Fibroblast of lung (primary cell): ENCODE results near the gene SMOC2. TPM values are rescaled to one million over a fixed set of nuclear protein-coding genes. Genes with fewer than 3 reads are reported as not detected.

ENCODE experiments used
- DNase-seq, 2 donors: peaks; one replicate each; pipeline versions ENCODE4 v3.0.0 to v3.0.0-alpha.2; 2010; ENCODE audit warnings: low read depth in 2 of 2
- H2AFZ ChIP-seq: 2 replicates; pipeline ENCODE4 v1.5.1; 2012; ENCODE audit warnings: low read length, control low read depth, inconsistent platforms
- H3K27ac ChIP-seq: 2 replicates; pipeline ENCODE4 v1.5.1; 2011; ENCODE audit warnings: low read length, control low read depth; ENCODE audit not compliant: insufficient read depth
- H3K27me3 ChIP-seq: 2 replicates; pipeline ENCODE4 v1.5.1; 2011; ENCODE audit warnings: mild to moderate bottlenecking, low read length; ENCODE audit not compliant: control insufficient read depth, insufficient read depth
- H3K36me3 ChIP-seq: 2 replicates; pipeline ENCODE4 v1.5.1; 2011; ENCODE audit warnings: low read length; ENCODE audit not compliant: control insufficient read depth, insufficient read depth
- H3K4me1 ChIP-seq: 2 replicates; pipeline ENCODE4 v1.5.1; 2011; ENCODE audit warnings: low read length; ENCODE audit not compliant: control insufficient read depth, insufficient read depth; ENCODE audit errors: extremely low read depth
- H3K4me2 ChIP-seq: 2 replicates; pipeline ENCODE4 v1.5.1; 2011; ENCODE audit warnings: low read length, control low read depth; ENCODE audit not compliant: insufficient read depth; ENCODE audit errors: extremely low read depth
- H3K4me3 ChIP-seq, 4 experiments: fragments of 200-600 bp in 1 of 4; sonication (generic) in 1 of 4; replicated peaks in 1 of 4; 2 replicates each; pipeline ENCODE4 v1.5.1; 2011 to 2016; ENCODE audit warnings: low read length in 4 of 4, low read depth in 3 of 4, mild to moderate bottlenecking in 3 of 4, control low read depth in 2 of 4, inconsistent platforms in 1 of 4, mixed read lengths in 1 of 4; ENCODE audit not compliant: insufficient read depth in 1 of 4; ENCODE audit errors: control extremely low read depth in 1 of 4
- H3K79me2 ChIP-seq: 2 replicates; pipeline ENCODE4 v1.5.1; 2012; ENCODE audit warnings: mild to moderate bottlenecking, low read length, inconsistent platforms; ENCODE audit not compliant: control insufficient read depth, insufficient read depth
- H3K9ac ChIP-seq: 2 replicates; pipeline ENCODE4 v1.5.1; 2011; ENCODE audit warnings: mild to moderate bottlenecking, low read length, control low read depth; ENCODE audit not compliant: insufficient read depth
- H3K9me3 ChIP-seq: 2 replicates; pipeline ENCODE4 v1.5.1; 2012; ENCODE audit warnings: low read depth, low read length; ENCODE audit not compliant: control insufficient read depth, insufficient read depth
- H4K20me1 ChIP-seq: 2 replicates; pipeline ENCODE4 v1.5.1; 2011; ENCODE audit warnings: low read length; ENCODE audit not compliant: control insufficient read depth, insufficient read depth; ENCODE audit errors: extremely low read depth
- CTCF ChIP-seq, 2 donors: IDR thresholded peaks in 1 of 2; conservative IDR thresholded peaks in 1 of 2; 1 replicate in 1 of 2; 2 replicates in 1 of 2; pipeline ENCODE4 v1.5.1; 2011 to 2012; ENCODE audit warnings: low read length in 2 of 2, control low read depth in 1 of 2, inconsistent platforms in 1 of 2, low read depth in 1 of 2, mild to moderate bottlenecking in 1 of 2
- EZH2 ChIP-seq: IDR thresholded peaks from 2 replicates; pipeline ENCODE4 v1.5.1; 2012; ENCODE audit warnings: low read length, control low read depth, mild to moderate bottlenecking; ENCODE audit errors: missing control alignments
- polyA plus RNA-seq, 2 donors: library from polyadenylated mRNA; depleted of rRNA in 1 of 2; stranded (reverse) in 1 of 2; unstranded in 1 of 2; fragments of >200 nt; gene quantifications; 2 replicates each; pipeline ENCODE4 v1.2.1, GENCODE V29; 2011 to 2012; ENCODE audit warnings: missing spikeins in 1 of 2
- total RNA-seq: library from RNA; depleted of rRNA; stranded (reverse); fragments of >200 nt; gene quantifications from 2 replicates; pipeline ENCODE4 v1.2.1, GENCODE V29; 2014

SMOC2 gene
- total and polyA plus RNA-seq, 2 donors (not counting 1 experiment from before 2014, with no cell fraction given), result not detected

DNA sequence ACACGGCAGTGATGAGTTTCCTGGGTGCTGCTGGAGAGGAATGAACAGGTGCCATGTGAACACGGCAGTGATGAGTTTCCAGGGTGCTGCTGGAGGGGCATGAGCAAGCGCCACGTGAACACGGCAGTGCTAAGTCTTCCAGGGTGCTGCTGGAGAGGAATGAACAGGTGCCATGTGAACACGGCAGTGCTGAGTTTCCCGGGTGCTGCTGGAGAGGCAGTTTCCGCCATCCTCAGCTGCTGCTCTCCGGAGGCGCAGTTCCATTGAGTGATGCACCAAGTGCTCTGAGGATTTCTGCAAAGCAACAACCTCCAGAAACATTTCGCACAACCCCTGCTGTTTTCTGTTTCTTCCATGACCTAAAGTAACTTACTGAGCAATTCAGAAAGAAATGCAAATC, 155.4 kb downstream of the SMOC2 start:
- H3K79me2 ChIP-seq, result no peaks in the 10 kb centered on the region
- no peak overlapping the region for H2AFZ ChIP-seq
- TF ChIP-seq EZH2 (no peak), CTCF (conservative IDR thresholded peaks at IDR 0.05 in 1 of 2, IDR thresholded peaks at IDR 0.05 in 1 of 2; ENCODE audit: low read depth in 1 of 2, low read length in 2 of 2) (no peak)
- H3K4me2 ChIP-seq, result no peak overlapping the region
- no peaks in the 10 kb centered on the region for H4K20me1 ChIP-seq
- no peaks in the 10 kb centered on the region for H3K27me3 ChIP-seq
- H3K36me3 ChIP-seq, result no peaks in the 10 kb centered on the region
- no peaks in the 10 kb centered on the region for H3K4me1 ChIP-seq
- H3K27ac ChIP-seq, result no peak overlapping the region
- H3K9ac ChIP-seq, result no peak overlapping the region
- no peak overlapping the region for H3K4me3 ChIP-seq
- no peak for DNase-seq
- H3K9me3 ChIP-seq, result no peaks in the 10 kb centered on the region

DNA sequence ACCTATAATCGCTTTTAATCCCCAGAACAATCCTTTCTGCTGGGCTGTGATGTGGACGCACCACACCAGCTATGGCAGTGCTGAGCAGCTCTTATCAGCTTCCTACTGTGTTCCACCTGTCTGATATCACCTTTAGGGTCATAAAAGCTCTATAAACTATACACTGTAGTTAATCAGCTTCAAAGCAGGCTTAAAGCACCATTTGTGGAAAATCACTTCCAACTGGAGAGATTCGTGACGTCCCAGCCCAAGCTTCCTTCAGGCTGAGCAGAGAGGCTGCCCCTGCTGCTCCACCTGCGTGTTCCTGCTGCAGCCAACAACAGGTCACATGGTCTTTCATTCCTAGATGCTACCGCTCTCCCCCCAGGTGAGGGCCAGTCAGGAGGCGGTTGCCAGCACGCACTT, 156.5 kb downstream of the SMOC2 start:
- no peaks in the 10 kb centered on the region for H3K4me1 ChIP-seq
- H3K36me3 ChIP-seq, result no peaks in the 10 kb centered on the region
- no peaks in the 10 kb centered on the region for H3K79me2 ChIP-seq

DNA sequence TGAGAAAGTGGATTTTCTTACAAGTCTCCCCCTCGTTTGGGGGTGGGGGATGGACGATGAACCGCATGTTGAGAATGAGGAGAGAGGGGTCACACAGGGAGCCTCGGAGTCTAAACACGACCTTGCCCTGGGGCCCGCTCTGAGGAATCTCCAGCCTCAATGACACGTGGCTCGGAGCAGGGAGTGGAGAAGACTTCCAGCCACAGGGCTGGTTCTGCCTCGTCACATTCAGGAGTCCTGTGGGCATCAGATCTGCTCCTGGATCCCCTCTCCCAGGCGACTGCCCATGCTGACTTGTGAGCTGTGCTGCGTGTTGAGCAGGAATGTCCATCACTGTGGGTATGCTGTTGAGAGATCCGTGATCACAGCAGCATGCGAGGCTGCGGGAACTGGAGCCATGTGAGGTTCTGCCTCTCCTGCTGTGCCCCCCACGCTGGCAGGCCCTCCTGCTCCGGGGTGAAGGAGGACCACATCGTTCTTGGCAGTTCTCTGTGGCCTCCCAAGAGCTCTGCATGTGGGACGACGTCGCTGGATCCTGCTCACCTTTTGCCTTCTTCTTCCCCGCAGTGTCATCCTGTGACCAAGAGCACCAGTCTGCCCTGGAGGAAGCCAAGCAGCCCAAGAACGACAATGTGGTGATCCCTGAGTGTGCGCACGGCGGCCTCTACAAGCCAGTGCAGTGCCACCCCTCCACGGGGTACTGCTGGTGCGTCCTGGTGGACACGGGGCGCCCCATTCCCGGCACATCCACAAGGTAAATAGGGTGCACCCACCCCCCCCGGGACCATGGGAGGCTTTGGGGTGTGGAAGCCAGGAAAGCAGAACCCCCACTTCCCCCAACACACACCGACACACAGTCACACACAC, 157.5 kb downstream of the SMOC2 start:
- no peaks in the 10 kb centered on the region for H4K20me1 ChIP-seq
- no peak for TF ChIP-seq EZH2
- TF ChIP-seq CTCF (conservative IDR thresholded peaks at IDR 0.05 in 1 of 2, IDR thresholded peaks at IDR 0.05 in 1 of 2; ENCODE audit: low read depth in 1 of 2, low read length in 2 of 2), result no peak
- no peaks in the 10 kb centered on the region for H3K36me3 ChIP-seq
- no peaks in the 10 kb centered on the region for H3K4me1 ChIP-seq
- no peak overlapping the region for H3K9ac ChIP-seq
- no peak overlapping the region for H3K4me2 ChIP-seq
- H3K27me3 ChIP-seq, result no peaks in the 10 kb centered on the region
- H3K9me3 ChIP-seq, result no peaks in the 10 kb centered on the region
- DNase-seq, result no peak
- no peak overlapping the region for H3K27ac ChIP-seq
- H2AFZ ChIP-seq, result no peak overlapping the region
- no peaks in the 10 kb centered on the region for H3K79me2 ChIP-seq
- H3K4me3 ChIP-seq, result no peak overlapping the region

More for the DNA sequence above, 156.5 kb downstream of the SMOC2 start:
- DNase-seq, result no peak
- Histone ChIP-seq H4K20me1 (no peaks in the 10 kb centered on the region), H3K27ac (no peak overlapping the region), H2AFZ (no peak overlapping the region), H3K27me3 (no peaks in the 10 kb centered on the region), H3K9me3 (no peaks in the 10 kb centered on the region), H3K4me3 (no peak overlapping the region), H3K4me2 (no peak overlapping the region), H3K9ac (no peak overlapping the region)
- no peak for TF ChIP-seq EZH2
